Keratinocyte (primary cell): ENCODE results near the gene DENND2C. TPM values are rescaled to one million over a fixed set of nuclear protein-coding genes. Genes with fewer than 3 reads are reported as not detected.

Experiments
- DNase-seq: peaks from one replicate; pipeline ENCODE4 v3.0.0-alpha.2; 2011; ENCODE audit warnings: low read depth, missing footprints, low spot score
- FAIRE-seq: peaks from 2 replicates; lab custom pipeline; 2011; peaks lifted over from hg19 to GRCh38; lab: Jason Lieb, UNC
- H2AFZ ChIP-seq: 2 replicates; pipeline ENCODE4 v1.6.0; 2012; ENCODE audit warnings: low read length, control low read depth, inconsistent platforms; ENCODE audit not compliant: control insufficient read depth
- H3K27ac ChIP-seq: 2 replicates; pipeline ENCODE4 v1.5.1; 2011; ENCODE audit warnings: low read length; ENCODE audit not compliant: control insufficient read depth, insufficient read depth
- H3K27me3 ChIP-seq: 3 replicates; pipeline ENCODE4 v1.6.0; 2011; ENCODE audit warnings: low read length; ENCODE audit not compliant: control insufficient read depth, insufficient read depth; ENCODE audit errors: extremely low read depth
- H3K36me3 ChIP-seq, 2 experiments: 2 replicates in 1 of 2; 3 replicates in 1 of 2; pipeline ENCODE4 v1.5.1; 2011; ENCODE audit warnings: low read length in 2 of 2, mild to moderate bottlenecking in 1 of 2; ENCODE audit not compliant: control insufficient read depth in 2 of 2, insufficient read depth in 2 of 2; ENCODE audit errors: extremely low read depth in 1 of 2
- H3K4me1 ChIP-seq: 3 replicates; pipeline ENCODE4 v1.5.1; 2011; ENCODE audit warnings: low read length; ENCODE audit not compliant: control insufficient read depth, insufficient read depth; ENCODE audit errors: extremely low read depth
- H3K4me2 ChIP-seq: 3 replicates; pipeline ENCODE4 v1.6.0; 2011; ENCODE audit warnings: low read depth, low read length; ENCODE audit not compliant: control insufficient read depth, insufficient read depth; ENCODE audit errors: extremely low read depth
- H3K4me3 ChIP-seq, 3 experiments: fragments of 200-600 bp in 1 of 3; sonication (generic) in 1 of 3; 2 replicates in 2 of 3; 3 replicates in 1 of 3; pipeline ENCODE4 v1.5.1; 2011 to 2016; ENCODE audit warnings: low read length in 3 of 3, mild to moderate bottlenecking in 3 of 3, control low read depth in 2 of 3, inconsistent platforms in 1 of 3, low read depth in 1 of 3, mixed read lengths in 1 of 3, mixed run types in 1 of 3, moderate library complexity in 1 of 3; ENCODE audit not compliant: control insufficient read depth in 2 of 3, insufficient read depth in 2 of 3; ENCODE audit errors: extremely low read depth in 1 of 3
- H3K79me2 ChIP-seq: 2 replicates; pipeline ENCODE4 v1.6.0; 2012; ENCODE audit warnings: low read length; ENCODE audit not compliant: control insufficient read depth, insufficient read depth
- H3K9ac ChIP-seq: 3 replicates; pipeline ENCODE4 v1.6.0; 2011; ENCODE audit warnings: low read length; ENCODE audit not compliant: control insufficient read depth, insufficient read depth; ENCODE audit errors: extremely low read depth
- H3K9me1 ChIP-seq: 3 replicates; pipeline ENCODE4 v1.6.0; 2011; ENCODE audit warnings: low read length; ENCODE audit not compliant: control insufficient read depth, insufficient read depth; ENCODE audit errors: extremely low read depth
- H3K9me3 ChIP-seq: 2 replicates; pipeline ENCODE4 v1.5.1; 2012; ENCODE audit warnings: low read depth, low read length; ENCODE audit not compliant: control insufficient read depth
- H4K20me1 ChIP-seq: 3 replicates; pipeline ENCODE4 v1.6.0; 2011; ENCODE audit warnings: low read length; ENCODE audit not compliant: control insufficient read depth, insufficient read depth; ENCODE audit errors: extremely low read depth
- EZH2 ChIP-seq: IDR thresholded peaks from one replicate; pipeline ENCODE4 v1.6.1; 2012; ENCODE audit warnings: inconsistent platforms, mild to moderate bottlenecking, low read length, moderate library complexity
- dilution Hi-C: fragments of 300-500 bp; cut with MboI; formaldehyde crosslinking; loops from one replicate; pipeline ENCODE4 v1.7.0; 2020; ENCODE audit warnings: low sequenced_read_pairs; ENCODE audit not compliant: extremely low pct_ligation_motif_present
- polyA plus RNA-seq, 5 experiments: library from polyadenylated mRNA; depleted of rRNA in 3 of 5; stranded (reverse) in 3 of 5; stranded (forward) in 1 of 5; unstranded in 1 of 5; fragments of >200 nt; gene quantifications; 1 replicate in 1 of 5; 2 replicates in 3 of 5; 3 replicates in 1 of 5; pipeline versions ENCODE4 v1.2.1 to v1.2.3, GENCODE V29; 2011 to 2012; ENCODE audit warnings: missing spikeins in 2 of 5, low read depth in 1 of 5, low replicate concordance in 1 of 5
- TF ChIP-seq, protein P1 (sequence below), 3 experiments: IDR thresholded peaks in 1 of 3; conservative IDR thresholded peaks in 1 of 3; optimal IDR thresholded peaks in 1 of 3; 2 replicates in 2 of 3; 3 replicates in 1 of 3; pipeline versions ENCODE3 to v1.5.1; 2011; ENCODE audit warnings: low read length in 3 of 3, mild to moderate bottlenecking in 3 of 3, moderate library complexity in 2 of 3, control low read depth in 1 of 3, inconsistent platforms in 1 of 3; ENCODE audit not compliant: insufficient read depth in 2 of 3; ENCODE audit errors: extremely low read depth in 1 of 3

DENND2C gene
- polyA plus RNA-seq, 1 donor (not counting 4 experiments of a cell fraction or from before 2014, with no cell fraction given): 9.5 TPM

DNA sequence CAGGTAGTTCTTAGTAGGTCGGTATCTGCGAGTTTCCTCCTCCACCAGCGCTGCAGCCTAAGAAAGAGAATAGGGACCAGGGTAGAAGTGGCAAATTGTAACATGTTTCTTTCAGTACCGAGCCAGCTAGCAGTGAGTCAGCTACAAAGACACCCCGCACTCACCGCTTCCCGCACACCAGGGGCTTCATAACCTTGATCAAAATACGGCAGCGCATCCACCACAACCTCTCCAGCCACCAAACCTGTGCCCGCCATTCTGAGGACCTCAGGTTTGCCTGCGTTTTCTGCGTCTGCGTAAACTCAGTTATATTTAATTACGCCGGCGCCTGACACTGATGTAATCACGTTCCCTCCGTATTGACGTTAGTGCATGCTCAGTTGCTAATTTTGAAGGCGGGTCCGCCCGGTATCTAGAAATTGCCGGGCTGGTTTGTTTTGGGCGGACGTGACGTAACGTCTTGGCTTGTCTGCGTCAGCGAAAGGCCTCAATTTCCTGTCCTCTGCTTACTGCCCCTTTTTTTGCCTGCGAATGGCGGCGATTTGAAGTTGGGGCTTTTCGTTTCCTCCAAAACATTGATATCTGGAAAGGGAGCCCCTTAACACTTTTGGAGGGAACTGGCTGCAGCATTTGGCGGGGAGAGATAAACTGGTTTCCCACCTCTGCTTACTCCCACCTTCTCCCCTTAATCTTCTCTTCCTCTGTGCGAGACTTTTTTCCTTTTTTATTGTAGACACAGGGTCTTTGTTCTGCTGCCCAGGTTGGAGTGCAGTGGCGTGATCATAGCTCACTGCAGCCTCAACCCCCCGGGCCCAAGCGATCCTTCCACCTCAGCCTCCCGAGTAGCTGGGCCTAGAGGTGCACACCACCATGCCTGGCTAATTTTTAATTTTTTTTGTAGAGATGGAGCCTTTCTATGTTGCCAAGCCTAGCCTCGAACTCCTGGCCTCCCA lies 88.2 kb downstream of the DENND2C start, which contains the start of gene BCAS2:
Gene BCAS2, minus strand, starts transcription at position 281 of the 953 bp plus-strand sequence. Its CDS starts 24 bp downstream, at position 257.
- dilution Hi-C loops: no loop called here
- peak; percentile 65 for DNase-seq
- peak; percentile 90 for FAIRE-seq

DNA sequence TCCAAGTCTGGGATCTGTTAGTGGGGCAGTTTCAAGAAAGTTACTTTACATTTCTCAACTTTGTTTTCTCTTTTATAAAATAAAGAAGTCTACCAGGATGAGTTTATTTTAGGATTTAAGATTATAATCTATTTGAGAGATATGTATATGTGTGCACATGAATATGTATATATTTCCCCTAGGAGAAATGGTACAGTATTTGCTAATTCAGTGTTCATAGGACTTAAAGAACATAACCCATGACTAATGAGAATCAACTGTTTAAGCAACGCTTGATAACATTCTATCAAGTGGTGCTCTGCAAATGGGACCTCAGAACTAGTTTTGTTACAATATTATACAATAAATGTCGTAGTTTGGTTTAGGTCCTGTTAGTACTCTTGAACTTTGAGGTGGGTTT lies 95.5 kb downstream of the DENND2C start:
- H3K4me3 ChIP-seq: no peak overlapping the region
- DNase-seq: no peak
- H3K4me2 ChIP-seq: no peak overlapping the region
- H3K4me1 ChIP-seq: no peaks in the 10 kb centered on the region
- no peaks in the 10 kb centered on the region for H3K27me3 ChIP-seq
- dilution Hi-C loops: no loop called here
- H3K9ac ChIP-seq: no peak overlapping the region
- no peak for FAIRE-seq
- H3K36me3 ChIP-seq: peaks cover 13 to 19% of the 10 kb centered on the region in 2 experiments
- H4K20me1 ChIP-seq: no peaks in the 10 kb centered on the region
- no peak for TF ChIP-seq EZH2
- TF ChIP-seq, protein P1, sequence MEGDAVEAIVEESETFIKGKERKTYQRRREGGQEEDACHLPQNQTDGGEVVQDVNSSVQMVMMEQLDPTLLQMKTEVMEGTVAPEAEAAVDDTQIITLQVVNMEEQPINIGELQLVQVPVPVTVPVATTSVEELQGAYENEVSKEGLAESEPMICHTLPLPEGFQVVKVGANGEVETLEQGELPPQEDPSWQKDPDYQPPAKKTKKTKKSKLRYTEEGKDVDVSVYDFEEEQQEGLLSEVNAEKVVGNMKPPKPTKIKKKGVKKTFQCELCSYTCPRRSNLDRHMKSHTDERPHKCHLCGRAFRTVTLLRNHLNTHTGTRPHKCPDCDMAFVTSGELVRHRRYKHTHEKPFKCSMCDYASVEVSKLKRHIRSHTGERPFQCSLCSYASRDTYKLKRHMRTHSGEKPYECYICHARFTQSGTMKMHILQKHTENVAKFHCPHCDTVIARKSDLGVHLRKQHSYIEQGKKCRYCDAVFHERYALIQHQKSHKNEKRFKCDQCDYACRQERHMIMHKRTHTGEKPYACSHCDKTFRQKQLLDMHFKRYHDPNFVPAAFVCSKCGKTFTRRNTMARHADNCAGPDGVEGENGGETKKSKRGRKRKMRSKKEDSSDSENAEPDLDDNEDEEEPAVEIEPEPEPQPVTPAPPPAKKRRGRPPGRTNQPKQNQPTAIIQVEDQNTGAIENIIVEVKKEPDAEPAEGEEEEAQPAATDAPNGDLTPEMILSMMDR (optimal IDR thresholded peaks at IDR 0.05 in 1 of 3, IDR thresholded peaks at IDR 0.05 in 1 of 3, conservative IDR thresholded peaks at IDR 0.05 in 1 of 3; ENCODE audit: extremely low read depth in 1 of 3, insufficient read depth in 2 of 3, low read length in 3 of 3): no peak
- H3K9me3 ChIP-seq: no peaks in the 10 kb centered on the region
- H3K27ac ChIP-seq: no peak overlapping the region
- H3K9me1 ChIP-seq: no peaks in the 10 kb centered on the region
- H3K79me2 ChIP-seq: peaks cover 15% of the 10 kb centered on the region
- no peak overlapping the region for H2AFZ ChIP-seq

More for the DNA sequence above, 88.2 kb downstream of the DENND2C start, which contains the start of gene BCAS2:
- Histone ChIP-seq H3K4me3 (peak within 1 kb of the TSS; percentile 53 to 91 (median 77)), H3K27me3 (no peaks in the 10 kb centered on the region), H3K36me3 (peaks cover 3 to 9% of the 10 kb centered on the region in 2 experiments), H3K4me1 (peaks cover 15% of the 10 kb centered on the region), H3K4me2 (peak within 1 kb of the TSS; percentile 99), H3K9me1 (no peaks in the 10 kb centered on the region), H4K20me1 (no peaks in the 10 kb centered on the region), H3K79me2 (peaks cover 35% of the 10 kb centered on the region), H3K9me3 (no peaks in the 10 kb centered on the region), H3K27ac (peak within 1 kb of the TSS; percentile 88), H3K9ac (peak within 1 kb of the TSS; percentile 91), H2AFZ (peak within 1 kb of the TSS; percentile 95)
- TF ChIP-seq, protein P1 (optimal IDR thresholded peaks at IDR 0.05 in 1 of 3, IDR thresholded peaks at IDR 0.05 in 1 of 3, conservative IDR thresholded peaks at IDR 0.05 in 1 of 3; ENCODE audit: extremely low read depth in 1 of 3, insufficient read depth in 2 of 3, low read length in 3 of 3): no peak
- no peak for TF ChIP-seq EZH2
